ENCODE data around the gene CSF3.

The CSF3 gene

DNA sequence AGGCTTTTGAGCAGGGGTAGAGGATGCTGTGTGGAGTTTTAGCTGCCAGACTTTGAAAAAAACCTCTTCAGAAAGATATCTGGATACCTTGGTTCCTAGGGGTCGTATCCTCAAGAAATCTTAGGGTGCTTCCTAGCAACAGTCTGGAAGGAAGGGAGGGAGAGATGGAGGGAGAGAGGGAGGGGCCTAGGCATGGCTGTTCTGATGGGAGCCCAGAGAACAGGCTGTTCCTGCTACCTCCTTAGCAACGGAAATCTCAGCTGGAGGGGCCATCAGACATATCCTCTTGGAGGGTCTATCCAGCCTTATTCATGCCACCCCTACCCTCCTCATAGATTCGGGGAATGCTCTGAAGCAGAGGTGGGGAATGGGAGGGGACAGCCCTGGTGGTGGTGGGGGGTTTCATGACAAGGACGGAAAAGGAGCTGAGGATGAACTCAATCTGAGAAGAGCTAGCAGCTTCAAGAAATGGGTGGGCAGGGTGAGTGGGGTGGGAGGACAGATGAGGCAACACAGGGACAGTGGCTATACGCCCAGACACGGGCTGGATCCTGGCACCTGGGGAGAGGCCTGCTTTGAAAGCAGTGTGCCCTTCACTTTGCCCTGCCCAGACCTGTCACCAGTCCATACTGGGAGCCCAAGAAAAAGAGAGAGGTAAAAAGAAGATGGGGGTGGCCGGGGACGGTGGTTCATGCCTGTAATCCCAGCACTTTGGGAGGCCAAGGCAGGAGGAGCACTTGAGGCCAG lies 44.7 kb downstream of the CSF3 start:
- no peak for DNase-seq (ENCODE audit: insufficient read length, low spot score)
- no peak for FAIRE-seq

DNA sequence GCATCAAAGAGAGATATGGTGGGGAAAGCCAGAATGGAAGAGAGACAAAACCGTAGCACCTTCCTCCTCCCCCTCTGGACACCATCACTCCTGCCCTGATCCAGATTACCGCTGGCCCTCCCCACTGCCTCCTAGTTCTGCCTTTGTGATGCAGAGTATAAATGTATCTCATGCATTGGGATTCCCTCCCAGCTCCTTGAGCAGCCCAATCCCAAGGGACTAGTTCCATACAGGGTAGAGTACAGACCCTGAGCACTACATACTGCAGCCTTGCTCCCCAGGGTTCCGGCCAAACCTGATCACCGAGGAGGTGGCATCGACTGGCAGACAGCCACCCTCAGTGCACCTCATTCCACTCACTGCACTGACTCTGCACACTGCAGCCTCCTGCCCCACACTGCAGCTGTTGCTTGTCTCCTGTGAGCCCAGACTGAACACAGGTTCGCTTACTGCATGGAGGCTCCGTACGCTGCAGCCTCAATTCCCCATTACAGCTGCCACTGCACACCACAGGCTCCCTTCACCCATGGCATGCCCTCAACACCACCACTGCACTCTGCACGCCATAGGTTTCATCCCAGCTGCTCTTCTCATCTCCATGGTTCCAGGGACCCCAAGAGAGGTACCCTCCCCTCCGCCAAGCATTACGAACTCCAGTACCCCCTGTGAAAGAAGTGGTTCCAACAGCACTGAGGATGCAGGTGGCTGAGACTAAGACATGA lies 45.8 kb downstream of the CSF3 start:
- FAIRE-seq: no peak
- DNase-seq (ENCODE audit: insufficient read length, low spot score): no peak

- FAIRE-seq (no peak), DNase-seq (ENCODE audit: insufficient read length, low spot score) (no peak)
Observed at GRCh38 chr17:40061609-40062038, 46.4 kb downstream of the CSF3 start.

DNA sequence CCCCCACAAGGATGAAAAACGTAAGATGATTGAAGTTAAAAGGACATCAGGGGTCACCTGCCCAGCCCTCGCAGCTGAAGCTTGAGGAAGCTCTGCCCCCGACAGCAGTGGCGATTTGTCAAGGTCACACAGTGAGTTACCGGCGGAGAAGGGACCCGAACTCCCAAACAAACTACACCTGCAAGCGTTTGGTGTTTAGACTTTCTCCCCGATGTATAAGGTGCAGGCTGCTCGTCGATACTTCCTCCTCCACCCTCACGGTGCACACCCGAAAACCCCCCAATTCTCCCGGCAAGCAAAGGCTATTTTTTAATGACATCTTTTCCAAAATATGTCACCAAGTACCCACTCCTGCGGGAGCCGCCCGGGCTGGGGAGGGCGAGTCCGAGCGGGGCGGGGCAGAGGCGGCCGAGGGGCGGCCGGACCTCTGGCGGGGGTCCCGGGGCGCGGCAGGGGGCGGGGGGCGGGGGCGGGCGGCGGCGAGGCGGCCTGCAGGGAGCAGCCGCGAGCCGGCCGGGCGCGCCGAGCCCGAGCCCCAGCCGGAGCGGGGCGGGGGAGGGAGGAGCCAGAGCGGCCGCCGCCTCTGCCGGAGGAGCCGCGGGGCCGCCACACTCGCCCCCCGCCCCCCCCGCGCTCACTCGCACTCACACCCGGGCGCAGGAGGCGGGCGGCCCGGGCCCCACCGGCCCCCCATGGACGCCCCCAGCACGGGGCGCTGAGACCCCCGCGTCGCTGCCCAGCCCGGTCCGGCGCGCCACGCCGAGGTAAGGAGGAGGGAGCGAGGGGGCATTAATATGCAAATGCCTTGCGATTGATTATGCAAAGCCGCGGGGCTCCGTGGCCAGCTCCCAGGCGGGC lies 47.3 kb downstream of the CSF3 start, which contains the start of gene THRA:
Gene THRA, plus strand, starts transcription at position 637 of the 858 bp plus-strand sequence. CDS start 11,524 bp downstream, outside the sequence.
- FAIRE-seq: peak; percentile 60

DNA sequence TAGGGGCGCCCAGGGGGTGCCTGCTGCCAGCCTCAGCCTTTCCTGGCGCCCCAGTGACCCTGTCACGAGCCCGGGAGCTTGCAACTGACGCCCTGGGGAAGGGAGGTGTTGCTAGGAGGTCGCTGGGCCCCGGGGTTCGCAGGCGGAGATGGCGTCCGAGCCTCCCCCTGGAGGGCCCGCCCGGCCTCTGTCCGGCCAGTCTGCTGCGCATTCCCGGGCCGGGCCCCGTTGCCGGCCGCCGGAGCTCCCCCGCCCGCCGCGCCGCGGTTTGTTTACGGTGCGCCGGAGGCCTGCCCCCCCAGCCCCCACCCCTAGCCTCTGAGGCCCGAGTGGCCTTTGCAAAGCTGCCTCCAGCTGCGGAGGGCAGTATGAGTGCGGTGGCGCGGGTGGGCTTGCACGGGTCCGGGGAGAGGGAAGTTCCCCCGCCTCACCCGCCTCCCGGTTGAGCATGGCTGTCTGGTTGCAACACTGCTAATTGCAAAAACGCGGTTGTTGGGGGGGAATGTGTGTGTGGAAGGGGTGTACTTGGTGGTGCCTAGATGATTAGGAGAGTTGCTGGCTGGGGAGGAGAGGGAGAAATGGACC lies 48.0 kb downstream of the CSF3 start:
- DNase-seq (ENCODE audit: insufficient read length, low spot score) (no peak), FAIRE-seq (no peak)

More for the DNA sequence above, 47.3 kb downstream of the CSF3 start, which contains the start of gene THRA:
- DNase-seq (ENCODE audit: insufficient read length, low spot score): no peak

DNA sequence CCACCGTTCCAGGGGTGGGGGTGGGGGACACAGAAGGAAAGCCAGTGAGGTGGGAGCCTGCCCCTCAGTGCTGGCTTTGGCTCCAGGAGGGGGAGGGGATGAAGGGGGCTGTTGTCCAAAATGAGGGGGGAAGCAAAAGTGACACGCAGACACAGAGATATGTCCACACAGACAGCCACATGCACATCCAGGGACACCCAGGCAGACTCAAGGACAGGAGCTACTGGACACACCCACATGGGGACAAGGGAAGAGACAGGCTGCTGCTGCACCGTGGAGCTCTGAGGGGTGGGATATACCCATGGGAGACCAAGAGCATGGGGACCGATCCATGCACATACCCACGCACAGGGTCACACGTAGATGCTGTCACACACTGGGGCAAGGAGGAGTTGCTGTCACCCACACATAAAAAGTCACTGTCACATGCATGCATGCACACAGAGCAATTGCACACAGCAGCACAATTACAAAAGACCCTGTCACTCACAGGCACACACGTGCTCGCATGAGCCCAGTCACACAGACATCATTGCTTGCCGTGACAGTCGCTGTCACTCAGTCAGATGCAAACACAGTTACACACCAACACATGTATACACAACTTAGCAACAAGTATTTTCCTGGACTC lies 48.8 kb downstream of the CSF3 start:
- no peak for DNase-seq (ENCODE audit: insufficient read length, low spot score)
- peak; percentile 73 for FAIRE-seq

- no peak for FAIRE-seq
- DNase-seq (ENCODE audit: insufficient read length, low spot score): no peak
Observed at GRCh38 chr17:40064971-40065768, 49.9 kb downstream of the CSF3 start.

GRCh38 chr17:40065769-40066510 lies 50.7 kb downstream of the CSF3 start:
- FAIRE-seq (no peak), DNase-seq (ENCODE audit: insufficient read length, low spot score) (no peak)

Data from HTR-8/SVneo (cell line).